HepG2 (cell line): ENCODE measurements around the gene PIEZO1. TPM values are rescaled to one million over a fixed set of nuclear protein-coding genes. Genes with fewer than 3 reads are reported as not detected.

Experiments
- ATF2 ChIP-seq: sonication (generic); formaldehyde crosslinking; IDR thresholded peaks from 2 replicates; pipeline ENCODE4 v1.4.0; 2020; ENCODE audit warnings: missing genetic modification reagents
- ATF3 ChIP-seq: sonication (generic); formaldehyde crosslinking; IDR thresholded peaks from 2 replicates; pipeline ENCODE4 v1.4.0; 2020; ENCODE audit warnings: missing genetic modification reagents
- ERF ChIP-seq: IDR thresholded peaks from 2 replicates; pipeline ENCODE4 v1.6.1; 2018; ENCODE audit warnings: missing biosample characterization, missing genetic modification reagents
- NR0B2 ChIP-seq: sonication (generic); formaldehyde crosslinking; IDR thresholded peaks from 2 replicates; pipeline ENCODE4 v1.4.0; 2020; ENCODE audit warnings: mild to moderate bottlenecking, missing genetic modification reagents
- NR2F1 ChIP-seq, 2 experiments: fragments of 450-650 bp in 1 of 2; formaldehyde crosslinking in 1 of 2; IDR thresholded peaks; 2 replicates each; pipeline versions ENCODE4 v1.5.0 to v1.6.1; 2016 to 2020; ENCODE audit warnings: mild to moderate bottlenecking in 1 of 2, missing compliant biosample characterization in 1 of 2, missing genetic modification reagents in 1 of 2, moderate library complexity in 1 of 2
- PLSCR1 ChIP-seq: sonication (generic); formaldehyde crosslinking; IDR thresholded peaks from 2 replicates; pipeline ENCODE4 v1.5.0; 2020; ENCODE audit warnings: missing genetic modification reagents, mild to moderate bottlenecking, borderline replicate concordance
- PTBP1 ChIP-seq: fragments of 200-400 bp; formaldehyde crosslinking; IDR thresholded peaks from 2 replicates; pipeline ENCODE4 v1.6.1; 2018; ENCODE audit warnings: low read length, low read depth; ENCODE audit not compliant: poor library complexity, severe bottlenecking
- SCMH1 ChIP-seq: sonication (generic); formaldehyde crosslinking; IDR thresholded peaks from 2 replicates; pipeline ENCODE4 v1.9.0; 2021; ENCODE audit warnings: missing genetic modification reagents, mild to moderate bottlenecking, borderline replicate concordance
- SRSF9 ChIP-seq: fragments of 200-400 bp; formaldehyde crosslinking; IDR thresholded peaks from 2 replicates; pipeline ENCODE4 v1.6.1; 2018; ENCODE audit warnings: borderline replicate concordance, mild to moderate bottlenecking, low read depth, low read length; ENCODE audit not compliant: insufficient read depth, poor library complexity, severe bottlenecking
- ZGPAT ChIP-seq: IDR thresholded peaks from 2 replicates; pipeline ENCODE4 v1.6.1; 2016; ENCODE audit warnings: mild to moderate bottlenecking
- ZMYM4 ChIP-seq: sonication (generic); formaldehyde crosslinking; IDR thresholded peaks from 2 replicates; pipeline ENCODE4 v1.8.1; 2023; ENCODE audit warnings: mild to moderate bottlenecking, missing genetic modification reagents
- ZNF224 ChIP-seq: sonication (generic); formaldehyde crosslinking; IDR thresholded peaks from 2 replicates; pipeline ENCODE4 v1.5.0; 2020; ENCODE audit warnings: mild to moderate bottlenecking, missing genetic modification reagents
- ZNF503 ChIP-seq: sonication (generic); formaldehyde crosslinking; IDR thresholded peaks from 2 replicates; pipeline ENCODE4 v1.4.0; 2020; ENCODE audit warnings: missing genetic modification reagents
- ZNF691 ChIP-seq: sonication (generic); formaldehyde crosslinking; IDR thresholded peaks from 2 replicates; pipeline ENCODE4 v1.4.0; 2020; ENCODE audit warnings: missing genetic modification reagents, low read depth, mild to moderate bottlenecking, borderline replicate concordance
- ZNF746 ChIP-seq: sonication (generic); formaldehyde crosslinking; IDR thresholded peaks from 2 replicates; pipeline ENCODE4 v1.8.0; 2022; ENCODE audit warnings: mild to moderate bottlenecking, missing genetic modification reagents
- ZNF850 ChIP-seq: sonication (generic); formaldehyde crosslinking; conservative IDR thresholded peaks from 2 replicates; pipeline ENCODE4 v1.9.0; 2021; ENCODE audit warnings: mild to moderate bottlenecking, missing genetic modification reagents
- polyA plus RNA-seq, 8 experiments: library from polyadenylated mRNA; depleted of rRNA in 3 of 8; stranded (reverse) in 7 of 8; unstranded in 1 of 8; fragments of >200 nt; fragmentation: Illumina TruSeq in 4 of 8; extraction: Trizol in 4 of 8; gene quantifications; 2 replicates each; pipeline versions ENCODE4 v1.2.1 to v1.2.3, GENCODE V29; 2011 to 2016; ENCODE audit warnings: low read depth in 4 of 8, missing spikeins in 1 of 8, mixed read lengths in 1 of 8; ENCODE audit not compliant: insufficient read depth in 1 of 8
- total RNA-seq, 5 experiments: library from RNA; depleted of rRNA; stranded (reverse); fragments of >200 nt; fragmentation: Illumina TruSeq; extraction: Trizol; gene quantifications; 2 replicates each; pipeline ENCODE4 v1.2.3, GENCODE V29; 2016; ENCODE audit warnings: low read depth in 1 of 5

The PIEZO1 gene
- total and polyA plus RNA-seq, 2 of the 13 experiments (the other 11 are each of a cell fraction or from before 2014, with no cell fraction given), result 67.9 to 85.0 TPM

- TF ChIP-seq ZNF850 (CRISPR knock-in tag) (peak; percentile 96; the same call in 1 of the 2 replicates), ATF2 (peak; percentile 35; the same call in 1 of the 2 replicates), ZNF503 (CRISPR knock-in tag) (peak; percentile 41; the same call in 1 of the 2 replicates), ZGPAT (CRISPR knock-in tag) (peak; percentile 97), ERF (CRISPR knock-in tag) (peak; percentile 92), ZNF691 (CRISPR knock-in tag) (peak; percentile 90; the same call in 1 of the 2 replicates), ATF3 (CRISPR knock-in tag) (no peak), NR0B2 (CRISPR knock-in tag) (peak; percentile 64; the same call in 1 of the 2 replicates), NR2F1 (CRISPR knock-in tag; IDR thresholded peaks at IDR 0.05) (no peak), ZNF224 (no peak), ZNF746 (CRISPR knock-in tag) (0 out of 2 replicates have a peak, but pooled peaks have one; percentile 37), PLSCR1 (CRISPR knock-in tag) (no peak), PTBP1 (peak; percentile 42), ZMYM4 (CRISPR knock-in tag) (peak; percentile 27; the same call in 1 of the 2 replicates), SCMH1 (CRISPR knock-in tag) (no peak), SRSF9 (no peak)
Measured at GRCh38 chr16:88811769-88812512, 26.9 kb upstream of the PIEZO1 start, which contains the start of gene APRT (continued).
